Peyer's patch (tissue), 4 donors: Measurements from ENCODE around the gene RNF220.

Experiments used
- POLR2A ChIP-seq, 2 donors: fragments of 450-650 bp; IDR thresholded peaks; one replicate each; pipeline ENCODE4 v1.5.1; 2017; ENCODE audit warnings: antibody characterized with exemption in 2 of 2, mild to moderate bottlenecking in 2 of 2, moderate library complexity in 2 of 2
- TF ChIP-seq, protein P1 (sequence below), 6 experiments: fragments of 450-650 bp in 4 of 6; fragments of 200-600 bp in 2 of 6; sonication (generic) in 1 of 6; IDR thresholded peaks; one replicate each; pipeline ENCODE4 v1.5.1; 2017 to 2019; ENCODE audit warnings: antibody characterized with exemption in 6 of 6, mild to moderate bottlenecking in 3 of 6, moderate library complexity in 1 of 6

DNA sequence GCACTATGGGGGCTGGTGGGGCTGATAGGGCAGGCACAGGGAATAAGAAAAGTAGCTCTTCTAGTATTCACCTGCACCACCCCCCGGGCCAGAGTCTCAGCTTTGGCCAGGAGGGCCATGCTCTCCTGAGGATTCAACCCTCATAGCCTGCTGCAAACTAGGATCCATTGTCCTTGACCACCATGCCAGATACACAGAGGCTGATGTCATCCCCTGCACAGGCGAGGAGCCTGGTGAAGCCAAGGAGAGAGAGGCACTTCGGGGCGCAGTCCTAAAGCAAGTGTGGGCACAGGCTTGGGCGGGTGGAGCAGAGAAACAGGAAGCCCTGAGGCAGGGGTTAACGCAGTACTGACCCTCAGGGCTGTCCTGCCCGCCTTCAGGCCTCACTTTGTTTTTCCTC is 239.8 kb downstream of the RNF220 start:
- TF ChIP-seq, protein P1, sequence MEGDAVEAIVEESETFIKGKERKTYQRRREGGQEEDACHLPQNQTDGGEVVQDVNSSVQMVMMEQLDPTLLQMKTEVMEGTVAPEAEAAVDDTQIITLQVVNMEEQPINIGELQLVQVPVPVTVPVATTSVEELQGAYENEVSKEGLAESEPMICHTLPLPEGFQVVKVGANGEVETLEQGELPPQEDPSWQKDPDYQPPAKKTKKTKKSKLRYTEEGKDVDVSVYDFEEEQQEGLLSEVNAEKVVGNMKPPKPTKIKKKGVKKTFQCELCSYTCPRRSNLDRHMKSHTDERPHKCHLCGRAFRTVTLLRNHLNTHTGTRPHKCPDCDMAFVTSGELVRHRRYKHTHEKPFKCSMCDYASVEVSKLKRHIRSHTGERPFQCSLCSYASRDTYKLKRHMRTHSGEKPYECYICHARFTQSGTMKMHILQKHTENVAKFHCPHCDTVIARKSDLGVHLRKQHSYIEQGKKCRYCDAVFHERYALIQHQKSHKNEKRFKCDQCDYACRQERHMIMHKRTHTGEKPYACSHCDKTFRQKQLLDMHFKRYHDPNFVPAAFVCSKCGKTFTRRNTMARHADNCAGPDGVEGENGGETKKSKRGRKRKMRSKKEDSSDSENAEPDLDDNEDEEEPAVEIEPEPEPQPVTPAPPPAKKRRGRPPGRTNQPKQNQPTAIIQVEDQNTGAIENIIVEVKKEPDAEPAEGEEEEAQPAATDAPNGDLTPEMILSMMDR (IDR thresholded peaks at IDR 0.05): no peak
- TF ChIP-seq POLR2A (IDR thresholded peaks at IDR 0.05): no peak
